HepG2 (cell line): Measurements from ENCODE around the gene NFKB1. TPM values are rescaled to one million over a fixed set of nuclear protein-coding genes. Genes with fewer than 3 reads are reported as not detected.

Experiments
- ELK4 ChIP-seq: sonication (generic); formaldehyde crosslinking; IDR thresholded peaks from 2 replicates; pipeline ENCODE4 v1.9.0; 2021; ENCODE audit warnings: missing genetic modification reagents, borderline replicate concordance
- EP300 ChIP-seq, 3 experiments: sonication (generic) in 1 of 3; formaldehyde crosslinking in 1 of 3; IDR thresholded peaks; 2 replicates each; pipeline versions ENCODE4 v1.5.1 to v1.6.1; 2011 to 2020; ENCODE audit warnings: low read depth in 2 of 3, low read length in 2 of 3, borderline replicate concordance in 1 of 3, improper control_type of control experiment in 1 of 3, mild to moderate bottlenecking in 1 of 3, missing genetic modification reagents in 1 of 3, moderate library complexity in 1 of 3
- MAFK ChIP-seq, 2 experiments: IDR thresholded peaks in 1 of 2; conservative IDR thresholded peaks in 1 of 2; 2 replicates each; pipeline ENCODE4 v1.6.1; 2011; ENCODE audit warnings: improper control_type of control experiment in 2 of 2, low read length in 2 of 2
- MED8 ChIP-seq: sonication (generic); formaldehyde crosslinking; IDR thresholded peaks from 2 replicates; pipeline ENCODE4 v1.8.1; 2023; ENCODE audit warnings: mild to moderate bottlenecking, missing genetic modification reagents; ENCODE audit not compliant: insufficient replicate concordance
- NCOA2 ChIP-seq: sonication (generic); formaldehyde crosslinking; IDR thresholded peaks from 2 replicates; pipeline ENCODE4 v1.8.0; 2022; ENCODE audit warnings: inconsistent platforms
- PAXIP1 ChIP-seq: sonication (generic); formaldehyde crosslinking; conservative IDR thresholded peaks from 2 replicates; pipeline ENCODE4 v1.4.0; 2020; ENCODE audit warnings: mild to moderate bottlenecking, missing genetic modification reagents, moderate library complexity
- POGK ChIP-seq: sonication (generic); formaldehyde crosslinking; conservative IDR thresholded peaks from 2 replicates; pipeline ENCODE4 v1.8.0; 2022; ENCODE audit warnings: mild to moderate bottlenecking, moderate library complexity, missing genetic modification reagents
- SOX13 ChIP-seq, 3 experiments: fragments of 450-650 bp in 1 of 3; sonication (generic) in 1 of 3; formaldehyde crosslinking in 1 of 3; IDR thresholded peaks in 2 of 3; conservative IDR thresholded peaks in 1 of 3; 2 replicates each; pipeline versions ENCODE4 v1.5.0 to v1.6.1; 2016 to 2020; ENCODE audit warnings: antibody characterized with exemption in 1 of 3, mild to moderate bottlenecking in 1 of 3, missing compliant biosample characterization in 1 of 3, missing genetic modification reagents in 1 of 3, moderate library complexity in 1 of 3
- STAT5B ChIP-seq: sonication (generic); formaldehyde crosslinking; IDR thresholded peaks from 2 replicates; pipeline ENCODE4 v1.4.0; 2020; ENCODE audit warnings: missing genetic modification reagents
- YEATS2 ChIP-seq: sonication (generic); formaldehyde crosslinking; IDR thresholded peaks from 2 replicates; pipeline ENCODE4 v1.4.0; 2020; ENCODE audit warnings: missing genetic modification reagents, borderline replicate concordance
- ZNF205 ChIP-seq: IDR thresholded peaks from 2 replicates; pipeline ENCODE4 v1.6.1; 2018; ENCODE audit warnings: missing biosample characterization, missing genetic modification reagents
- ZNF737 ChIP-seq: sonication (generic); formaldehyde crosslinking; IDR thresholded peaks from 2 replicates; pipeline ENCODE4 v1.5.0; 2020; ENCODE audit warnings: missing genetic modification reagents, mild to moderate bottlenecking, borderline replicate concordance
- ZNF839 ChIP-seq: sonication (generic); formaldehyde crosslinking; IDR thresholded peaks from 2 replicates; pipeline ENCODE4 v1.4.0; 2020; ENCODE audit warnings: missing genetic modification reagents, mild to moderate bottlenecking, borderline replicate concordance
- polyA plus RNA-seq, 8 experiments: library from polyadenylated mRNA; depleted of rRNA in 3 of 8; stranded (reverse) in 7 of 8; unstranded in 1 of 8; fragments of >200 nt; fragmentation: Illumina TruSeq in 4 of 8; extraction: Trizol in 4 of 8; gene quantifications; 2 replicates each; pipeline versions ENCODE4 v1.2.1 to v1.2.3, GENCODE V29; 2011 to 2016; ENCODE audit warnings: low read depth in 4 of 8, missing spikeins in 1 of 8, mixed read lengths in 1 of 8; ENCODE audit not compliant: insufficient read depth in 1 of 8
- total RNA-seq, 5 experiments: library from RNA; depleted of rRNA; stranded (reverse); fragments of >200 nt; fragmentation: Illumina TruSeq; extraction: Trizol; gene quantifications; 2 replicates each; pipeline ENCODE4 v1.2.3, GENCODE V29; 2016; ENCODE audit warnings: low read depth in 1 of 5

The NFKB1 gene
- total and polyA plus RNA-seq, 2 of the 13 experiments (the other 11 are each of a cell fraction or from before 2014, with no cell fraction given): 15.4 to 31.6 TPM

GRCh38 chr4:102575369-102576129, 74.4 kb downstream of the NFKB1 start (continued):
- TF ChIP-seq ZNF205 (CRISPR knock-in tag) (peak; percentile 71; the same call in 1 of the 2 replicates), PAXIP1 (CRISPR knock-in tag) (0 out of 2 replicates have a peak, but pooled peaks have one; percentile 18), SOX13 (IDR thresholded peaks at IDR 0.05) (no peak), SOX13 (CRISPR knock-in tag; conservative IDR thresholded peaks at IDR 0.05 in 1 of 2, IDR thresholded peaks at IDR 0.05 in 1 of 2) (peak in 1 of 2 experiments; percentile 42; a peak in 1 of 4 replicates), ZNF839 (CRISPR knock-in tag) (no peak), POGK (no peak), EP300 (IDR thresholded peaks at IDR 0.05; ENCODE audit: low read depth in 2 of 2, low read length in 2 of 2) (peak in 1 of 2 experiments; percentile 50; a peak in 1 of 4 replicates), EP300 (CRISPR knock-in tag; IDR thresholded peaks at IDR 0.05; ENCODE audit: borderline replicate concordance) (no peak), STAT5B (CRISPR knock-in tag) (no peak), ZNF737 (CRISPR knock-in tag) (no peak), NCOA2 (CRISPR knock-in tag) (0 out of 2 replicates have a peak, but pooled peaks have one; percentile 46), MED8 (CRISPR knock-in tag) (no peak), YEATS2 (CRISPR knock-in tag) (no peak), ELK4 (CRISPR knock-in tag) (no peak), MAFK (conservative IDR thresholded peaks at IDR 0.05 in 1 of 2, IDR thresholded peaks at IDR 0.05 in 1 of 2; ENCODE audit: low read length in 2 of 2) (0 out of 4 replicates have a peak, but pooled peaks of 1 of the 2 experiments have one; percentile 5)
